ENCODE data around the gene ZBTB32.

ZBTB32 gene

GRCh38 chr19:35738021-35738886 is 33.9 kb downstream of the ZBTB32 start:
- no peak for DNase-seq

GRCh38 chr19:35738887-35739229 is 34.5 kb downstream of the ZBTB32 start:
- peak; percentile 33 for DNase-seq

DNA sequence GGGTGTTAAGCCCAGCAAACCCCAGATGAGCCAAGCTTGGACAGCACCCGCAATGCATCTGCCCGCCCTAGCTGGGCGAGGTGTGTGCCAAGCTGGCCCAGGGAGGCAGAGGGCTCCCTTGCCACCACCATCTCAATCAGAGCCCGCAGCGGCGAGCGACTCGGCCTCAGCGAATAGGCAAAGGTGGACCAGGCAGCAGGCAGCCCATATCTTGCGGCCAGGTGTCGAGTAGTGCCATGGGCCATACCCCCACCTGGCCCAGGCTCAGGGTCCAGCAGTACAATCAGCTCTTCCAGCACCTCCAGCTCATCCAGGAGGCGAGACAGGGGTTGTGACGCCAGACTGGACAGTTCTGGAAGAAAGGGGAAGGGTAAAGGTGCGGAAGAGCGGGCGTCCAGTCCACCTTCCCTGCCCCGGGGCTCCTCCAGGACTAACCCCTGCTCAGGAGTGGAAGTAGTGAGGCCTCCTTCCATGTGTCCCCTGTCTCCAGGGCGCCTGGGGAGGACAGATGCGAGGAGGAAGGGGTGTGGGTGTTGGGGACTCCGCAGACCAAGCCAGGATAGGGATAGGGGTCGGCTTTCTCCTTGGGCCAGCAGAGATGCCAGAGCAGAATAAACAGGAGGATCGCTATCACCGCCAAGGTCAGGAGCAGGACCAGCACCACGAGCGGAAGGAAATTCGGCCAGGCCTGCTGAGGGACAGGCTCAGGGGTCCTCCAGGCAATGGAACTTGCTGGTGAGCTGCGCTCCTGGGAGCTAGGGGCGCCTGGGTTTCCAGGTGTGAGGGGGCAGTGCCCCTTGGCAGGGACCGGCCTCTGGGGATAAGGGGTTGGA is 35.1 kb downstream of the ZBTB32 start:
- no peak for DNase-seq

GRCh38 chr19:35740108-35740422 is 35.7 kb downstream of the ZBTB32 start:
- DNase-seq = no peak

GRCh38 chr19:35740423-35741202 is 36.3 kb downstream of the ZBTB32 start:
- peak; percentile 100 for DNase-seq

- no peak for DNase-seq
Observed at GRCh38 chr19:35741203-35741515, 36.8 kb downstream of the ZBTB32 start.

DNA sequence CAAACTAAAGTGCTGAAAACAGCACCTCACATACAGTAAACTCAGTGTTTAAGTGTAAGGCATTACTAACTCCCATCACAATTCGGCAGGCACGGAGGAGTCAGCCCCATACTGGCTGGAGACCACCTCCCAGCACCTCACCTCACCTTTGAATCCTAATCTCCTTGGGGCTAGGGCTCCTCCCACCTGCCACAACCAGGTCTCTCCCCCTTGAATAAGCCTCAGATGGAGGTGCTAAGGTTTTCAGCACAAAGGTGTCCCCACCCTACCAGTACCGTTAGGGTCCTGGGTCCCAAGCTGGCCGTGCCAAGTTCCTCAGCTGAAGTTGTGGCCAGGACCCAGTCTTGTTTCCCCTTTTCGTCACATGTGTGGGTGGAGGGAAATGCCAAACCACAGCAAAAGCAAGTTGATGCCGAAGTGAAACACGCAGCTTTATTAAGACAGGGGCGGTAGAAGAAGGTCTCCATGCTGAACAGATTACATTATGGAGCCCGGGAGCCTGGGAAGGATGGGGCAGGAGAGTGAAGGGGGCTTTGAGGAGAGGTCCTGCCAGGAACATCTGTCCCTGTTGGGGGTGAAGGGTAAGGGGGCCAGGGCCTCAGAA is 37.9 kb downstream of the ZBTB32 start, which contains the start of gene IGFLR1:
Gene IGFLR1, minus strand, starts transcription at position 332 of the 604 bp plus-strand sequence. CDS start 1,272 bp downstream, outside the sequence.
- DNase-seq = peak; percentile 85

- no peak for DNase-seq
Observed at GRCh38 chr19:35743640-35744429, 39.5 kb downstream of the ZBTB32 start.

- peak; percentile 99 for DNase-seq
Observed at GRCh38 chr19:35744430-35745327, 40.3 kb downstream of the ZBTB32 start.

DNA sequence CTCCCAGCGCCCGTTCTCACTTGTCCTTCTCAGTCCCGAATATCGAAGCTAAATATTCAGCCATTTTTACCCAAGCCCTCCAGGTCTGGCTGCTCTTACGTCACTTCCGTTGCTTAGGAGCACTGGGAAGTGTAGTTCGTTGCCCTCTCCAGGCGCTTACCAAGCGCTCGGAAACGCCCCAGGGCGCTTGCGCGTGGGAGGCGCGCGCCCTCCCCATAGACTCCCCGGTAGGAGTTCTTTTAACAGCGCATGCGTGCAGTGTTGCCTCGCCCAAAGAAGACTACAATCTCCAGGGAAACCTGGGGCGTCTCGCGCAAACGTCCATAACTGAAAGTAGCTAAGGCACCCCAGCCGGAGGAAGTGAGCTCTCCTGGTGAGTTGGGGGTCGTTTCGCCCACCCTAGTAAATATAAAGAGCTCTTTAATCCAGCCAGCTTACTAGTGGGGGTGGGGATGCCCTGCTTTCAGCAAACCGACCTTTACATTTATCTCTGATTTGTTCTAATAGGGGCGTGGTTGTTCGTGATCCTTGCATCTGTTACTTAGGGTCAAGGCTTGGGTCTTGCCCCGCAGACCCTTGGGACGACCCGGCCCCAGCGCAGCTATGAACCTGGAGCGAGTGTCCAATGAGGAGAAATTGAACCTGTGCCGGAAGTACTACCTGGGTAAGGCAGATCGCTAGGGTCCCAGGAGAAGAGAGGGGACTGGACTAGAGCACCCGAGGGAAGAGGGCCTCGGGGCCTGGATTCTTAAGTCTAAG is 41.1 kb downstream of the ZBTB32 start, which contains the start of the genes PSENEN and U2AF1L4:
Gene PSENEN, plus strand, starts transcription at position 324 of the 759 bp plus-strand sequence. Its CDS starts 280 bp downstream, at position 604.
Gene U2AF1L4, minus strand, starts transcription at position 91 of the 759 bp plus-strand sequence. Its CDS starts 27 bp downstream, at position 64.
- peak; percentile 100 for DNase-seq

DNA sequence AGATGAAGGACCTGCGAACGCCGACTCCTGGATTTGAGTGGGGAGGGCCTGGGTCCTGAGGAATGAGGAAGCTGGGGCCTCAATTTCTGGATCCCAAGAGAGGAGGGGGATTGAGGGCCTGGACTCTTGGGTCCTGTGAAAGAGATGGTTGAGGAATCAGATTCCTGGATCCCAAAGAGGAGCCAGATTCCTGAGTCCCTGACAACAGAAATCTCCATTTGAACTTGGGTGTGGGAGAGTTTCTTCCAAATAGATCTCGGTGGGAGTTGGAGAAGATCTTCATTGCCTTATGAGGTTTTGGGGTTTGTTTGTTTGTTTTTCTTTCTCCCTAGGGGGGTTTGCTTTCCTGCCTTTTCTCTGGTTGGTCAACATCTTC is 41.7 kb downstream of the ZBTB32 start:
- no peak for DNase-seq

DNA sequence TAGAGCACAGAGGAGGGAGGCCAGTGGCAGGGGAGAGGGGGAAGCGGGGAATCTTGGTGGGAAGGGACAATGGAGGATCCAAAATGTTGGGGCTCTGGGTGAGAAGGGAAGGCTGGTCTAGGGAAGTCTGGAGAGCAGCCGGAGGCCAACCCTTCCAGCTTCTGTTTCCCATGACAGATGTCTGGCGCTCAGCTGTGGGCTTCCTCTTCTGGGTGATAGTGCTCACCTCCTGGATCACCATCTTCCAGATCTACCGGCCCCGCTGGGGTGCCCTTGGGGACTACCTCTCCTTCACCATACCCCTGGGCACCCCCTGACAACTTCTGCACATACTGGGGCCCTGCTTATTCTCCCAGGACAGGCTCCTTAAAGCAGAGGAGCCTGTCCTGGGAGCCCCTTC is 42.2 kb downstream of the ZBTB32 start:
- no peak for DNase-seq

GRCh38 chr19:35748106-35749020 is 44.0 kb downstream of the ZBTB32 start, which contains the start of gene LIN37:
LIN37 (plus strand) TSS chr19:35748576; CDS start chr19:35748725, 149 bp downstream.
- peak; percentile 100 for DNase-seq

DNA sequence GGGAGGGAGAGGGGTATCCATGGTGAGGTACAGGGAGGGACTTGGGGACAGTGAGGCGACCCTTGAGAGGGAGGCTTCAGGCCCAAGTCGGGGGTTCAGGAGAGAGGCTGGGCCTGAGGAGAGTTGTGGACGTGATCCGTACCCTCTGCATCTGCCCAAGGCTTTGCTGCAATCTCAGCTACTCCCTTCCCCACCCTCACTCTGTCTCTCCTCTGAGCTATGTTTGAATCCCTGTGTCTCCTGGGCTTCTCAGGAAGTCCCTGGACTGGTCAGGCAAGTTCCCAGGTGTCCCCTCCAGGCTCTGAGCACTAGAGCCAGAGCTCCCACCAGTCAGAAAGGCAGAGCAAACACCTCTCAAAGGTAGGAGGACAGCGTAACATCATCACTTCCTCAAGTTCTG is 45.8 kb downstream of the ZBTB32 start:
- no peak for DNase-seq

GRCh38 chr19:35751839-35752745 is 47.7 kb downstream of the ZBTB32 start:
- no peak for DNase-seq

- DNase-seq = no peak
Observed at GRCh38 chr19:35752746-35753350, 48.5 kb downstream of the ZBTB32 start.

Data from OCI-M1 (cell line).